CD1c-positive myeloid dendritic cell (primary cell): ENCODE results near the gene GATA3.
A peak's percentile ranks its signal among the peaks of the same experiment; 100 is the strongest.
"Not testable (repeated sequence)": the region's sequence is repeated elsewhere in the genome, so short reads cannot be mapped to it uniquely, and the experiment has no call there.

ENCODE experiments used
- DNase-seq: peaks from one replicate; pipeline ENCODE4 v3.0.0-alpha.2; 2016; ENCODE audit errors: extremely low spot score

The GATA3 gene

DNA sequence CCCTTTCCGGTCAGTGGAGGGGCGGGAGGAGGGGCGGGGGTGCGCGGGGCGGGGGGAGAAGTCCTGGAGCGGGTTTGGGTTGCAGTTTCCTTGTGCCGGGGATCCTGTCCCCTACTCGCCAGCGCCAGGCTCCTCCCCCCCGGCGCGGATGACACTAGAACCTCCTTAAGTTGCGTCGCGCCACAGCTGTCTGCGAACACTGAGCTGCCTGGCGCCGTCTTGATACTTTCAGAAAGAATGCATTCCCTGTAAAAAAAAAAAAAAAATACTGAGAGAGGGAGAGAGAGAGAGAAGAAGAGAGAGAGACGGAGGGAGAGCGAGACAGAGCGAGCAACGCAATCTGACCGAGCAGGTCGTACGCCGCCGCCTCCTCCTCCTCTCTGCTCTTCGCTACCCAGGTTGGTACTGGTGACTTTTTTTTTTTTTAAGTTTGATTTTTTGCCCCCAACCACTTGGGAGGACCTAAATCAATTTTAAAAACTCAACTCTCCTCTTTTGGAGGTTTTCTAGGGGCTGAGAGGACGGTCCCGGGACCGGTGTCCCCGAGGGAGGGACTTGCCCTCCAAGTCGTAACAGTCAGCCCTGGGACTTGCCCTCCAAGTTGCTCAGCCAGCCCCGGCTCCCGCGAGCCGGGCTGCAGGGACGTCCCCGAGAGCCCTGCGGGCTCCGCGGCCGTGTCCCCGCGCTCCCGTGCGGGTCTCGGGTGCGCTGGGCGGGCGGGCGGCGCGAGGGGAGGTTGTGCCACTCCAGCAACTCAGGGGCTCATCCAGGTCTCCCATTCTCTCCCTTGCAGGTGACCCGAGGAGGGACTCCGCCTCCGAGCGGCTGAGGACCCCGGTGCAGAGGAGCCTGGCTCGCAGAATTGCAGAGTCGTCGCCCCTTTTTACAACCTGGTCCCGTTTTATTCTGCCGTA lies at the start of gene GATA3:
TSS of gene GATA3 (plus strand) at position 195 of the 914 bp plus-strand sequence. CDS start 968 bp downstream, outside the sequence.
- peak; percentile 60 for DNase-seq

- no peak for DNase-seq
Observed at GRCh38 chr10:8006274-8006999, 48.1 kb upstream of the GATA3 start.

DNA sequence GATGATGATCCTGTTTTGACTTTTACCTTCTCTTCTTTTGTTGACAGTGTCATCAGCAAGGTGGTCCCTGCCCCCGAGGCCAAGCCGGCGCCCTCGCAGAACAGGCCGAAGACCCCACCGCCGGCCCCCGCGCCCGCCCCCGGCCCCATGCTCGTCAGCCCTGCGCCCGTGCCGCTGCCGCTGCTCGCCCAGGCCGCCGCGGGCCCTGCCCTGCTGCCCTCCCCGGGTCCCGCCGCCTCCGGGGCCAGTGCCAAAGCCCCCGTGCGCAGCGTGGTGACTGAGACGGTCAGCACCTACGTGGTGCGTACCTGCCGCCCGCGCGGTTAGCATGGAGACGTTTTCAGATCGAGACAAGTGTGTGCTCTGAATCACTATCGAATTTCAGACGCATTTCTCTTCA lies 45.5 kb upstream of the GATA3 start:
- DNase-seq = no peak

DNA sequence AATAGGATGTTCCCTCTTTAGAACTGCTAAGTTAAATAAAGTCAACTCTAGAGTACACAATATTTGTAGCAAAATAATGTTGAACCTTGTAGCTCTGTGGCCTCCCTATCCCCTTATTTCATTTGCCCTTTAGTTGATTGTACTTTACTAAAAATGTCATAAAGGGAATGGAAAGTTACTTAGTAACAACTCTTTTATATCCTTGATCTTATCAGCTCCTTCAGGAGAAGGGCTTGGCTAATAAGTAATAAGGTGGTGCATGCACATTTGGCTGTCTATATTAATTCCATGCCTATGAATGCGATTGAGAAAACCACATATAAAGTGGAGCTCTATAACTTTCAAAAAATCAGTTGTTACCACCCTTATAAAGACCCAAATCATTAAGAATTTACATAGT lies 41.5 kb upstream of the GATA3 start:
- DNase-seq = no peak

DNA sequence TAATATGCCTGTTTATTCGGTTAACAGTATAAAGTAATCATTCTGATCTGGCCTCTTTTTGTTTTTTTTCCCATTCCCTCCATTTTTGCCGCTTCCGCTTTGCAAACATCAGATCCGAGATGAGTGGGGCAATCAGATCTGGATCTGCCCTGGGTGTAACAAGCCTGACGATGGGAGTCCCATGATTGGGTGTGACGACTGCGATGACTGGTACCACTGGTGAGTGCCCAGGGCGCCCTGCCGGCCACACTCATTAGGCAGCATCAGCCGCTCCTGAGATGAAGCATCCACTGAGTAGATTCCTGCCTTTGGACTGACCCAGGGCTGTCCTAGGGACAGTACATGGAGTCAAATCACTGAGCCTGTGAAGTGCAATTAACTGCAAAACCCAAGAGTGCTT lies 40.9 kb upstream of the GATA3 start:
- no peak for DNase-seq

- no peak for DNase-seq
Observed at GRCh38 chr10:8014649-8015048, 39.8 kb upstream of the GATA3 start.

GRCh38 chr10:8017277-8017676 lies 37.2 kb upstream of the GATA3 start:
- no peak for DNase-seq

DNA sequence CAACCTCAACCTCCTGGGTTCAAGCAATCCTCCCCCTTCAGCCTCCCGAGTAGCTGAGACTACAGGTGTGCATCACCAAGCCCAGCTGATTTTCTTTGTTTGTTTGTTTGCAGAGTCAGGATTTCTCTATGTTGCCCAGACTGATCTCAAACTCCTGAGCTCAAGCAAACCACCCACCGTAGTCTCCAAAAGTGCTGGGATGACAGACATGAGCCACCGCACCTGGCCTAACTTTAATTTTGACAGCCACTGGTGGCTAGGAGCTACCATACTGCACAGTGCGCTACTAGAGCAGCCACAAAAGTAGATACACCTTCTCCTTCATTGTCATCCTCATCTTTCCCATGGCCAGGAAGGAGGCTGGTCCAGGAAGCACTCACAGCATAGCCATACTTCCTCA lies 31.2 kb upstream of the GATA3 start:
- no peak for DNase-seq

DNA sequence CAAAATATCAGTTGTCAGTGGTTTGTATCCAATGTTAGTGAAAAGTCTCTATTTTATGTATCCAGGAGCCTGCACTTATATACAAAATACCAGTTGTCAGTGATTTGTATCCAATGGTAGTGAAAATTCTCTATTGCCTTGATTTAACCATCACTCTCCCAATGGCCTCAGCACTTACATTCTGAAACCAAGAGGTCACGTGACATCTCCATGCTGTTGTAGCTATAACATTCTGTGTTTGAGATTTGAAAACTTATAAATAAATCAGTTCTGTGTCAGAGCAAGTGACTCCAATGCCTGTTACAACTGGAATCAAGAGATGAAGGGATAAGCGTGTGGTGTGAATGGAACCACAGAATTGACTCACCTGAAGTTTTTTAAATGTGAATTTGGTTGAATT lies 30.6 kb upstream of the GATA3 start:
- no peak for DNase-seq

- no peak for DNase-seq
Observed at GRCh38 chr10:8026349-8027259, 27.9 kb upstream of the GATA3 start.

- DNase-seq = not testable (repeated sequence)
Observed at GRCh38 chr10:8031211-8031610, 23.3 kb upstream of the GATA3 start.

DNA sequence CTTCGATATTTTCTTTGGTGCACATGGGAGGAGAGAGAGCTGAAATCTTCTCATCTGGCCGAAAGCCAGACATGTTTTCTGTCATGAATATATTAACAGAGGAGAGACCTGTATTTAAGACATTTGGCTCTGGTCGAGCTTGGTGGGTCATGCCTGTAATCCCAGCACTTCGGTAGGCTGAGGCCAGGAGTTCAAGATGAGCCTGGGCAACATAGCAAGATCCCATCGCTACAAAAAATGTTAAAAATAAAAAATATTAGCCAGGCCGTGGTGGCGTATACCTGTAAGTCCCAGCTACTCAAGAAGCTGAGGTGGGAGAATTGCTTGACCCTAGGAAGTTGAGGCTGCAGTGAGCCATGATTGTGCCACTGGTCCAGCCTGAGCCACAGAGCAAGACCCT lies 21.9 kb upstream of the GATA3 start:
- DNase-seq = no peak

- no peak for DNase-seq
Observed at GRCh38 chr10:8033812-8034465, 20.5 kb upstream of the GATA3 start.

GRCh38 chr10:8034466-8035005 lies 20.0 kb upstream of the GATA3 start:
- no peak for DNase-seq

DNA sequence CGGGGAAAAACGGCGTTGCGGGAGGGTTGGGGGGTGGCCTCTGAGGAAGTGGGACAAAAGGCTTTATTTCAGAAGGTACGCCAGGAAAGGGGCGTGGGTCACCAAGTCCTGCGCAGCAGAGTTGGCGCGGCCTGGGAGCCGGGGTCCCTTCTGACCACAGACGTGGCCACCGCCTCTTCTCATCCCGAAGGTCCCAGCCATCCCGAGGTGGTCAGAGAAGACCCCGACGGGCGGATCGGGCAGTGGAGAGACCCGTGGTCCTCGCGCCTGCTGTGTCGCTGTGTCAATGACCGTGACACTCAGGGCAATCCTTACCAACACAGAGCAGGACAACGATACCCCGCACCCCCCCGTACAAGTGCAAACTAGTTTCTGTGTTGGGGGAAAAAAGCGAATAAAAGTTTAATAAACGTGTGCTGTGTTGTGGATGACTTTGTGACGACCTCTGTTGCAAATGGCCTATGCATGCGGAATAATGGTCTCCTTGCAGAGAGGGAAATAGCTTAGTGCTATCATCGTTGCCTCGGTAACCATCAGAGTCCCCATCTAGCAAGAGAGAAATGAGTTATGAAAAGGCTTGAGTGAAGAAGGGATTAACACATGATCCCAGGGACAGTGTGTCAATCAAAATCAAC lies 19.4 kb upstream of the GATA3 start:
- no peak for DNase-seq

DNA sequence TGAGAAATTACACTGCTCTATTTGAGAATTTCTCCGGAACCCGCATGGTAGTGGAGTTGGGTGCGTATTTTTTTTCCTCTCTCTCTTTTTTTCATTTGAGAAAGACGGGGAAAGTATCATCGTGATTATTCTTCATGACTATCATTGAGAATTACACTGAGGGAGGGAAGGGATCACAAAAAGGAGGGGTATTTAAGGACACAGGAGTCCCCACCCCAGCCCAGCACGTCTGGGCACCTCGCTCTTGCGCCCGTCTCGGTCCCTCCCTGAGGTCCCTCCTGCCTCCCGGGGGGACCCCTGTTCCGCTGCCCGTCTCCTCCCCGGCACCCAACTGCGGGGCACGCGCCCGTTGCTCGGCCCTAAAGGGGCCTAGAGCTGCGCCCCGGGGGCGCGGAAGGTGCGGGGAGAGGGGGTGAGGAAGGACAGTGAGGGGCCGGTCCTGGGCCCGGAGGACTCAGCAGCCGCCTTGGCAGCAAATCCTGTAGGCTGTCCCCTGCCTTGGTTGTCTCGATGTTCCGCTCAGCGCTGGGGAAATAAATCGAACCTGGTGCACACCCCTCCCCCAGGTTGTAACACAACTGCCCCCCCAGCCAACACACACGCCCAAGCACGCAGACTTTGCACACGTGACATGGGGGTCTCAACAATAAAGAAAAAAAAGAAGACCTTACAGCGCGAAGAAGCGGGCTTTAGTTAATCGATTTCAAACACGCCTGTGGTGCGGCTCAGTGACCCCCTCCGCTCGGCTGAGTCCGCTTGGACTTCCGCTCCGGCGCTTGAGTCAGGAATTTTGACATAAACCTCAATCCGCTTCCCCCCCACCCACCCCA lies 18.6 kb upstream of the GATA3 start:
- DNase-seq = no peak

GRCh38 chr10:8036506-8037198 lies 17.8 kb upstream of the GATA3 start:
- no peak for DNase-seq

- DNase-seq = no peak
Observed at GRCh38 chr10:8037199-8037801, 17.2 kb upstream of the GATA3 start.
